Prostate gland (tissue), 2 donors: ENCODE results near the gene SPSB3. TPM values are rescaled to one million over a fixed set of nuclear protein-coding genes. Genes with fewer than 3 reads are reported as not detected.

Experiments used
- DNase-seq: peaks from one replicate; pipeline ENCODE4 v3.0.0-alpha.2; 2019; ENCODE audit warnings: low spot score
- H3K27ac ChIP-seq, 2 donors: fragments of 200-600 bp; sonication (generic); 2 replicates each; pipeline ENCODE4 v1.5.1; 2017 to 2019
- H3K27me3 ChIP-seq: fragments of 200-600 bp; sonication (generic); replicated peaks from 2 replicates; pipeline ENCODE4 v1.5.1; 2019; ENCODE audit not compliant: insufficient read depth
- H3K36me3 ChIP-seq, 2 donors: fragments of 200-600 bp; sonication (generic); 1 replicate in 1 of 2; 2 replicates in 1 of 2; pipeline versions ENCODE4 v1.5.1 to v1.8.1; 2017 to 2019
- H3K4me1 ChIP-seq: fragments of 200-600 bp; sonication (generic); replicated peaks from 2 replicates; pipeline ENCODE4 v1.5.1; 2019
- H3K4me3 ChIP-seq, 2 donors: fragments of 200-600 bp; sonication (generic); 2 replicates each; pipeline ENCODE4 v1.5.1; 2017 to 2019
- H3K9me3 ChIP-seq: fragments of 200-600 bp; sonication (generic); 2 replicates; pipeline ENCODE4 v1.5.1; 2017
- POLR2A ChIP-seq: fragments of 450-650 bp; IDR thresholded peaks from one replicate; pipeline ENCODE4 v1.6.1; 2016; ENCODE audit warnings: antibody characterized with exemption, mild to moderate bottlenecking
- POLR2AphosphoS5 ChIP-seq: sonication (generic); formaldehyde crosslinking; IDR thresholded peaks from one replicate; pipeline ENCODE4 v1.6.1; 2017; ENCODE audit warnings: antibody characterized with exemption
- WGBS: methylation state at CpG from one replicate; pipeline ENCODE4 v1.1.5; 2018; 5-methylcytosine and 5-hydroxymethylcytosine counted together
- intact Hi-C: fragments of 100-400 bp; cut with DNase I; formaldehyde crosslinking; loops from one replicate; pipeline ENCODE4 v1.14.2; 2022
- total RNA-seq, 2 donors: library from RNA; depleted of rRNA; stranded (reverse); fragments of >200 nt; gene quantifications; one replicate each; pipeline ENCODE4 v1.1.0, GENCODE V29; 2016
- TF ChIP-seq, protein P1 (sequence below), 4 experiments: fragments of 200-600 bp in 2 of 4; fragments of 450-650 bp in 2 of 4; sonication (generic) in 2 of 4; IDR thresholded peaks; 1 replicate in 3 of 4; 2 replicates in 1 of 4; pipeline ENCODE4 v1.5.1; 2016 to 2019; ENCODE audit warnings: antibody characterized with exemption in 4 of 4, mild to moderate bottlenecking in 2 of 4, moderate library complexity in 2 of 4

The SPSB3 gene
- total RNA-seq, 2 donors from 2014 or later: 87.8 to 138 TPM

DNA sequence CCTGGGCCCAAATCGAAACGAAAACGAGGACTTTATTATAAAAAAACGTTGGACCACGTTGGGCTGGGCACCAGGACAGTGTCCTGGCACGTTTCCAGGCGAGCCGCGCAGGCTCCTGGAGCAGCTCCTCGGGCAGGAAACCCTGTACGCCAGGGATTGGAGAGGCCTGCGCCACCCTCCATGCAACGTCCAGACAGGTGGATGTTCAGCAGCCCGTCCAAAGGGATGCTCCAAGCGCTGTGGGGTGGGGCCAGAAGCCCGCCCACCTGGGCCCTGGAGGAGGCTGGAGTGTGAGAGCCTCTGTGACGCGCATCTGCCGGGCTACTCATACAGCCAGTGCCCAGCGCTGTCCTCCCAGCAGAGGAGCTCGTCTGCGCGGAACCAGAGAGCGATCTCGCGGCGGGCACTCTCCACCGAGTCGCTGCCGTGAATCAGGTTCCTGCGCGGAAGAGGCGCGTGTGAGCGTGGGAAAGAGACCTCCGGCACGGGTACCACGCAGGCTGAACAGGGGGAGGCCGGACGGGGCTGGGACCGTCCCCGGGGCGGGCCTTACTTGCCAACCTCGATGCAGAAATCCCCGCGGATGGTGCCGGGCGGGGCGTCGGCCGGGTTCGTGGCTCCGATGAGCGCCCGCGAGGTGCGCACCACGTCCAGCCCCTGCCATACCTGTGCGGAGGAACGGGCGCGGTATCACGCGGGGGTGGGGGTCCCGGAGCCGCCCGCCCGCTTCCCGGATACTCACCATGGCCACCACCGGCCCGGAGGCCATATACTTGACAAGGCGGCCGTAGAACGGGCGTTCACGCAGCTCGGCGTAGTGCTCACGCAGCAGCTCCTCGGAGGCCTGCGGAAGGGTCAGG lies 11.8 kb downstream of the SPSB3 start:
- Histone ChIP-seq H3K36me3 (peaks cover 0 to 14% of the 10 kb centered on the region in 2 donors), H3K4me1 (peaks cover 14% of the 10 kb centered on the region)

DNA sequence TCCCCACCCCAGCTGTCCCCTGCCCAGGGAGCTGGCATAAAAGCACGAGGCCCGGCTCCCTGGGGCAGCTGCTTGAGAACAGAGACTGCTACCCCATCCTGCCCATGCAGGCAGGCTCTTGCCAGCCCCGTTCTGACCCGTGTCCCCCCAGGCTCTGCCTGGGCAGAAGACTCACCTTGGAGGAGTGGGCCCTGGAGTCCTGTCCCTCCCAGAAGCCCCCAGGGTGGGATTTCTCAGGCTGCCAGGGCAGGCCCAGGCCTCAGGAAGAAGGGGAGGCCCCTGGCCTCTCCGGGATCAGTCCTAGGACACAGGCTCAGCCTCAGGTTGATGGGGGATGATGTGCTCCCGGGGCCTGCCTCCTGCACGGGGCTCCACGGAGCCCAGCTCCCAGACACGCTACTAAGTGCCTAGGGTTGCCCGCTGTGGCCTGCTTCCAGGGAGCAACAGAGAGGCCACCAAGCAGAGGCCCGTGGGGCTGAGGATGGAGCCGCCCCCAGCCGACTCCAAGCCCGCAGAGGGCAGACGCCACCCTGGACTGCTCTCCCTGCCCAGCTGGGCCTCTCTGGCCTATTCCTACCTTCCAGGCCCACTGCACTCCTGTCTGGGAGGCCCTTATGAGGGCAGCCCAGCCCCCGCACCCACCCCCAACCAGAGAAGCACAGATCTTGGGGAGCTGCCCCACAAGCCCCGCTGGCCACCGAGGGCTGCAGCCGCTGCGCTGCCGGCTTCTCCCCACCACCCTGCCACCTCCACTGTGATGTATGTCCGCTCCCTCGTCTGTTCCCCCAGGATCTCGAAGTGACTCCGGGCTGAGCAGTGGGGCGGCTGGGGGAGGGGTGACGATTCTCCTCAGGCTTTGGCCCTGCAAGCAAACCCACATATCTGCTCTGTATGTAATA lies 12.7 kb downstream of the SPSB3 start:
- no peak for DNase-seq
- intact Hi-C loops: loop anchor here (10.0 kb wide), 1 partner anchor 555 kb away; no protein-coding TSS in a partner anchor

More for the DNA sequence above, 11.8 kb downstream of the SPSB3 start:
- intact Hi-C loops: no loop called here
- peak overlapping the region; percentile 84 to 96 for H3K27ac ChIP-seq
- no peaks in the 10 kb centered on the region for H3K9me3 ChIP-seq
- TF ChIP-seq POLR2A (no peak), POLR2AphosphoS5 (peak; percentile 64)
- TF ChIP-seq, protein P1, sequence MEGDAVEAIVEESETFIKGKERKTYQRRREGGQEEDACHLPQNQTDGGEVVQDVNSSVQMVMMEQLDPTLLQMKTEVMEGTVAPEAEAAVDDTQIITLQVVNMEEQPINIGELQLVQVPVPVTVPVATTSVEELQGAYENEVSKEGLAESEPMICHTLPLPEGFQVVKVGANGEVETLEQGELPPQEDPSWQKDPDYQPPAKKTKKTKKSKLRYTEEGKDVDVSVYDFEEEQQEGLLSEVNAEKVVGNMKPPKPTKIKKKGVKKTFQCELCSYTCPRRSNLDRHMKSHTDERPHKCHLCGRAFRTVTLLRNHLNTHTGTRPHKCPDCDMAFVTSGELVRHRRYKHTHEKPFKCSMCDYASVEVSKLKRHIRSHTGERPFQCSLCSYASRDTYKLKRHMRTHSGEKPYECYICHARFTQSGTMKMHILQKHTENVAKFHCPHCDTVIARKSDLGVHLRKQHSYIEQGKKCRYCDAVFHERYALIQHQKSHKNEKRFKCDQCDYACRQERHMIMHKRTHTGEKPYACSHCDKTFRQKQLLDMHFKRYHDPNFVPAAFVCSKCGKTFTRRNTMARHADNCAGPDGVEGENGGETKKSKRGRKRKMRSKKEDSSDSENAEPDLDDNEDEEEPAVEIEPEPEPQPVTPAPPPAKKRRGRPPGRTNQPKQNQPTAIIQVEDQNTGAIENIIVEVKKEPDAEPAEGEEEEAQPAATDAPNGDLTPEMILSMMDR (IDR thresholded peaks at IDR 0.05): no peak
- WGBS: 5% methylated on average over 68 of the region's 81 CpGs
- peak overlapping the region; percentile 83 to 86 for H3K4me3 ChIP-seq
- H3K27me3 ChIP-seq: no peaks in the 10 kb centered on the region
- peak; percentile 79 for DNase-seq

DNA sequence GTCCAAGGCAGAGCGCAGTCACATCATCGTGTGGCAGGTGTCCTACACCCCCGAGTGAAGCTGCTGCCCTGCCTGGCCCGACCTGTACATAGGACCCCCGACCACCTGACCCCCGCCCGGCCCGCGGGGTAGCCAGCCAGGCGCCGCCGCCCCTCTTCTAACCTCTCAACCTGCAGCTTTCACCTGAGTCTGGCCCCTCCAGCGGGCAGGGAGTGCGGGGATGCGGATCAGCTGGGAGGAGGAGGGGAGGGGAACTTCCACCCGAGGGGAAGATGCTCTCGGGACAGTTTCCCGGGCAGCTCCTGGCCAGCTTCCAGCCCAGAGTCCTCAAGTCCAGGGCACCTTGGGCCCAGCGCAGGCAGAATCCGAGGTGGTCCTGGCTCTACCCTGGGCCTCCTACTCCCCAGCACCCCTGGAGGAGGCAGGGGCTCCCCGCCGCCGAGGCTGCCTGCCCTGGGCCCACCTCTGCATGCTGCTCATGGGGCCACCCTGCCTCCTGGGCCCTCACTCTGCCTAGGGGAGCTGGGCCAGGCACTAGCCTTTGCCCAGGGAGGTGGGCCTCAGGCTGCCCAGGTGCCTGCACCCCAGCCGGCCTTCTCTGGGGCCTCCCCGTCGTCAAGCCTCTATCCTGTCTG lies 13.5 kb downstream of the SPSB3 start:
- Histone ChIP-seq H3K27ac (no peak overlapping the region), H3K4me3 (no peak overlapping the region), H3K36me3 (peaks cover 0 to 13% of the 10 kb centered on the region in 2 donors), H3K4me1 (peaks cover 8% of the 10 kb centered on the region), H3K27me3 (no peaks in the 10 kb centered on the region), H3K9me3 (no peaks in the 10 kb centered on the region)
- no peak for TF ChIP-seq POLR2AphosphoS5
- TF ChIP-seq, protein P1 (IDR thresholded peaks at IDR 0.05): no peak
- TF ChIP-seq POLR2A: no peak
- 75% methylated on average over 26 of the region's 26 CpGs for WGBS
- intact Hi-C loops: loop anchor here (10.0 kb wide), 1 partner anchor 554 kb away; no protein-coding TSS in a partner anchor
- no peak for DNase-seq

More for the DNA sequence above, 12.7 kb downstream of the SPSB3 start:
- whole genome bisulfite sequencing: 70% methylated on average over 23 of the region's 27 CpGs
- Histone ChIP-seq H3K27ac (peak overlapping the region; percentile 84 to 96), H3K4me3 (no peak overlapping the region), H3K9me3 (no peaks in the 10 kb centered on the region), H3K4me1 (peaks cover 14% of the 10 kb centered on the region), H3K27me3 (no peaks in the 10 kb centered on the region), H3K36me3 (peaks cover 0 to 13% of the 10 kb centered on the region in 2 donors)
- TF ChIP-seq, protein P1 (IDR thresholded peaks at IDR 0.05): no peak
- TF ChIP-seq POLR2A (no peak), POLR2AphosphoS5 (no peak)

DNA sequence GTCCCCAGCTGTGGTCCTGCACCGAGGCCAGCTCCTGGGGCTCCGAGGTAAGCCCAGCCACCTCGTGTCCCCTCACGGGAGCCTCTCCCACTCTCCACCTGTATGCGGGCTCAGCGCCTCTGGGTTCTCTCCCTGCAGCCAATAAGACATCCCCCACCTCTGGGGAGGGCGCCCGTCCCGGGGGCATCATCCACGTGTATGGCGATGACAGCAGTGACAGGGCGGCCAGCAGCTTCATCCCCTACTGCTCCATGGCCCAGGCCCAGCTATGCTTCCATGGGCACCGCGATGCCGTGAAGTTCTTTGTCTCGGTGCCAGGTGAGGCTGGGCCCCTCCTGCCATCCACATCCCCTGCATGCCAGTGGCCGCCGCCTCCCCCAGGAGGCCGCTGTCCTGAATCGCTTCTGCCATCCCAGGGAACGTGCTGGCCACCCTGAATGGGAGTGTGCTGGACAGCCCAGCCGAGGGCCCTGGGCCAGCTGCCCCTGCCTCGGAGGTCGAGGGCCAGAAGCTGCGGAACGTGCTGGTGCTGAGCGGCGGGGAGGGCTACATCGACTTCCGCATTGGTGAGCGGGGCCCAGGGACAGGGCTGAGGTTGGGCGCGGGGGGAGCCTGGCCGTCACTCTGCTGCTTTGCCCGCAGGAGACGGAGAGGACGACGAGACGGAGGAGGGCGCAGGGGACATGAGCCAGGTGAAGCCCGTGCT lies 14.2 kb downstream of the SPSB3 start:
- intact Hi-C loops: loop anchor here (10.0 kb wide), 1 partner anchor 553 kb away; no protein-coding TSS in a partner anchor
- no peak for DNase-seq
- TF ChIP-seq POLR2AphosphoS5 (no peak), POLR2A (no peak)
- TF ChIP-seq, protein P1 (IDR thresholded peaks at IDR 0.05): no peak
- Histone ChIP-seq H3K36me3 (peaks cover 0 to 16% of the 10 kb centered on the region in 2 donors), H3K27me3 (no peaks in the 10 kb centered on the region), H3K4me1 (peaks cover 6% of the 10 kb centered on the region), H3K9me3 (no peaks in the 10 kb centered on the region), H3K4me3 (no peak overlapping the region), H3K27ac (no peak overlapping the region)
- WGBS: 84% methylated on average over 38 of the region's 41 CpGs
